Activated T-cell treated with anti-CD3 and anti-CD28 coated beads for 24 hours (primary cell): ENCODE data around the gene DUSP10.

Source experiments
- DNase-seq: peaks from one replicate; pipeline ENCODE4 v3.0.0-alpha.2; 2020; ENCODE audit warnings: low read depth

DUSP10 gene

DNA sequence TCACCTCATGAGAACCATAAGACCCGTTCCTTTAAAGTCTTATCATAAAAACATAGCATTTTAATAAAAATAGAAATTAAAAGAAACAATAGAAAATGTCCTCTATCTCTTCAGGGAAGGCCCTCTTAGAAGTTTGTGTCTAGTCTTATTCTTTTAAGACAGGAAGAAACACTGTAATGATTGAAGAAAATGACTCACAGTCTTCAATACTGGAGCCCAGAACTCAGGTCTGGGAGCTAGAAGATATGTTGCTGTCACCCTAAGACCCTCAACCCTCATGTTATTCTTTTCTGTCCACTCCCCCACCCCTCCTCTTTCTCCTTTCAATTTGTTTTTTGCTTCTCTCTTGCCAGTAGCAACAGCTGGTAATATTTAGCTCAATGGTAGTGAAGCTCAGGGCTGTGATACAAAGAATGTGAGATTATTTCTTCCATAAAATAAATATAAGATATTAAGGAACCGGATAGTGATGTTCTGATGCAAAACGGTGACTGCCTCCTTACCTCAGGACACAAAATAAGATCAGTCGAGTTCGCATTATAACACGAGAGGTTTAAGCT is 12.0 kb downstream of the DUSP10 start:
- no peak for DNase-seq

GRCh38 chr1:221728037-221728505 is 13.8 kb downstream of the DUSP10 start:
- no peak for DNase-seq

- DNase-seq, result no peak
These were observed 14.5 kb downstream of the DUSP10 start for GRCh38 chr1:221727146-221728036.

GRCh38 chr1:221725735-221726672 is 15.9 kb downstream of the DUSP10 start:
- DNase-seq, result no peak

- DNase-seq, result no peak
These were observed 16.8 kb downstream of the DUSP10 start for GRCh38 chr1:221724931-221725605.

GRCh38 chr1:221723848-221724236 is 18.0 kb downstream of the DUSP10 start:
- no peak for DNase-seq

GRCh38 chr1:221723018-221723847 is 18.7 kb downstream of the DUSP10 start:
- no peak for DNase-seq

DNA sequence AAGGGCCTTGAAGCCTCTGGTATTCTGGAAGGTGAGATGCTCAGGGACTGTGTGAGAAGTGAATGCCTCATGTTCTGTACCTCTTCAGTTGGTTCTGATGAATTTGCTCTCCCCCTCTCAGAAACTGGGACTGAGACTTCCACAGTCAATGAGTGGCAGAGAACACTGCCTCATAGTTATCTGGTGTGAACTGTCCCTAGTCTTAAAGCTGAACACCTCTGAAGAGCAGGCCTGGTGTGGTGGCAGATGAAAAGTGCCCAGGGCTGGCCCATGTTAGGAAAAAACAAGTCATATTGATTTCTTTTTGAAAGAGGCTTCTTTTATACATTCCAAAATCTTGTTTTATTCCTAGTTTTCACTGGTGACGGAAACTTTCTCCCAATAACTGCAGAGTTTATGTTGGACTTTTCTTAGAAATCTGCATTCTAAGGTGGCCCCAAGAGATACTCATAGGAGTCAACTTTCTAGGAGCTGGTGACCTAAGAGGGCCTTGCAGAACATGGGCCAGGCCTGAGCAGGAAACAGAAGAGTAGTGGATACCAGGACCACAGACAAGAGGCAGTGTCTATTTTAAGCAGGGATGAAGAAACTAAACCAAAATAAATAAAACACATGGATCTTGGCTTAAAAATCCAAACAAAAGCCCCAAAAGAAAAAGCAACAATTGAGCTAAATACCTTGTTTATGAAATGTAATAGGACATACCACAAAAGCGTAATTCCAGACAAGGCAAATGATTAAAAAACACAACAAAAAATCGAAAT is 19.5 kb downstream of the DUSP10 start:
- DNase-seq, result no peak

DNA sequence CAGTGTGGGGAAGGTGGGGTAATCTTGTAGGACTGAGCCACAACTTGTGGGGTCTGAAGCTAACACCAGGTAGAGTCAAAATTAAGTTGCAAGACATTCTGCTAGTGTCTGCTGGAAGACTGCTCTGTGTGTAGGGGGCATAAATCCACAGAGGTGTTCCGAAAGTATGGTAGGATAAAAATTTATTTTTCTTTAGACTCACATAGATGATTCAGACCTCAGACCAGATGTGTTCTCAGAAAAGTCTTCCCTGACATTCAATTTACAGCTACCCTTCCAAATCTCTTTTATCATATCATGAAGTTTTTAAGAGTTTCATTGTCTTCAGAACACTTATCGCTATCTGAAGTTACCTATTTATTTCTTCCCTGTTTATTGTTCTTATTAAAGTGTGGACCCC is 21.3 kb downstream of the DUSP10 start:
- DNase-seq, result no peak

DNA sequence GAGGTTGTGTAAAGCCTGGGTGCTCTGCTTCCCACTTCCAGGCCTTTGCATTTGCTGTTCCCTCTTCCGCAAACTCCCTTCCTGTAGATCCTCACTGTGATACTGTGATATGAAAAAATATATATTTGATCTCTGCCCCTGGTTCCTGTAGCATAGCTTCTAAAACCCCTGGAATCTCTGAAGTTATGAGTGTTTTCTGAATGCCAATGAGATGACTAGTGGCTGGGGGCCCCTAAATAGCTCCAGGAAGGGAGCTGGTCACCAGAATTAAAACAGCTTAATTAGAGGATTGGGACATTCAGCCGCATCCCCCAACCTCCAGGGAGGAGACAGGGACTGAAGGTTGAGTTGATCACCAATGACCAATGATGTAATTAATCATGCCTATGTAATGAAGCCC is 21.9 kb downstream of the DUSP10 start:
- no peak for DNase-seq

DNA sequence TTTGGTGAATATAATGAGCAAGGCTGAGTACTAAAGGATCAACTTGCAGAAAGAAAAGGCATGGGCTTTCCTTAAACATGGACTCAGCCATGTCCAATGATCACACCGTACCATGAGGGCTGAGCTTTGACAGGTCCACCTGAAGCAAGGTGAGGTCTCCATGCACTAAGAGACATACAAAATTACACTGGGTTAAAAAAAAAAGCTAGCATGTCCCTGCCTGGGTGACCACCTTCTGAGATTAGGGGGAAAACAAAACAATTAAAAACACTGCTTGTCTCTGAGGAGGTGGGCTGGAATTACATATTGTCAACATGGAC is 22.7 kb downstream of the DUSP10 start:
- DNase-seq, result no peak

- DNase-seq, result no peak
These were observed 23.3 kb downstream of the DUSP10 start for GRCh38 chr1:221718381-221719277.

DNA sequence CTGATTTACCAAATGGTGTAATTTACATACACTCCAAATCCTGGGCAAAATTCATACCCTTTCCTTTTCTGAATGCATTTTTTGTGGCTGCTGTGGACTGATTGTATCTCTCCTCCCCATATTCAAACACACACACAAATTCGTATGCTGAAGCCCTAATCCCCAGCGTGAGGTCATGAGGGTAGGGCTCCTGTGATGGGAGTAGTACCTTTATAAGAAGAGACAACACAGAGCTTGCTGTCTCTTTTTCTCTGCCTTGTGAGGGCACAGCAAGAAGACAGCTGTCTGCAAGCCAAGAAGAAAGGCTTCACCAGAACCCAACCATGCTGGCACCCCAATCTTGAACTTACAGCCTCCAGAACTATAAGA is 24.4 kb downstream of the DUSP10 start:
- DNase-seq, result no peak

DNA sequence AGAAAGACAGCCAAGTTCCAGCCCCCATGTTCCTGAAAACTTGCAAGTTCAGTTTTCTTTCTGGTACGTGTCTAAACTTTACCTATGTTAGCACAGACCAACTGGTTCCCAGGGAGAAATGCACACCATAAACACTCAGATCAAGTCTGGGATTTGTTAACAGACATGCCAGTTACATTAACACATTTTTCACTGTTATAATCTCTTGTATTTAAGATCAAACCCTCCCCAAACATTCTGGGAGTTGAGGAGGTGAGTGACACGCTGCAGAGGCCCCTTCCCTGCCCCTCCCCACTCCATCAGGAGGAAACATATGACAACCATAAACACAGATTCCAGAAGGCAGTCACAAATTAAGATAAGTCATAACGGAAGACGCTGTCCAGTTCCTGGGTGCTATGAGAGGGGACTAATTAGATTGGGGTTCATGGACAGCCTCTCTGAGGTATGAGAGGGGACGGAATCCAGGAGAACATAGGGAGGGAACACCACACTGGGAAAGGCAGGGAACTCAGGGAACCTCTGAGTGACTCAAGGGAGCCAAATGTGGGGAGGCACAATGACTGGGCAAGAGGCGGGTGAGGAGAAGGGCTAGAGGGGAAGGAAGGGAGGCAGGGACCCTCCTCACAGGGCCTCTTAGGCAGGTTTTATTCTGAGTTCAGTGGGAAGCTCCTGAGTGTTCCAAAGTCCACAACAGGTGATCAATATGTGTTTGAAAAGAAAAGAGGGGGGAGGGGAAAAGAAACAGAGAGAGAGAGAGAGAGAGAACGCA is 25.0 kb downstream of the DUSP10 start:
- DNase-seq, result no peak

GRCh38 chr1:221715321-221716169 is 26.3 kb downstream of the DUSP10 start:
- no peak for DNase-seq

GRCh38 chr1:221714227-221715152 is 27.4 kb downstream of the DUSP10 start:
- DNase-seq, result no peak
